Measurements from ENCODE around the gene PHC2. TPM values are rescaled to one million over a fixed set of nuclear protein-coding genes. Genes with fewer than 3 reads are reported as not detected.
A peak's percentile ranks its signal among the peaks of the same experiment; 100 is the strongest.

PHC2 gene
- total RNA-seq, 1 donor from 2014 or later, result 65.0 TPM

DNA sequence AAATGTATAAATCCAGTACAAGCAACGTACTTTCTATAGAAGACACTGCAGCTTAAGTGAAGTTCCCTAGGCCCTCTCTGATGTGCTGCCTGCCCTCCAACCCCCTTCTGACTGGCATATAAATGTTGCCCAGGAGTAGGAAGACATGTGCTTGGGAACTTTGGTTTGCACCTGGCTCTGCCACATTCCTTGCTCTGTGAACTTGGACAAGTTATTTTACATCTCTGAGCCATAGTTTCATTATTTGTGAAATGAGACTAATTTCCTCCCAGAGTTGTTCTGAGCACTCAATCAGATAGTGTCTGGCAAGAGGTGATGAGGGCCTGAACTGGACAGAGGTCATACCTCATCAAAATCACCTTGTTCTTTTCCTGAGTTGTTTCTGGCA, 3.5 kb upstream of the PHC2 start:
- Histone ChIP-seq H3K27ac (no peak overlapping the region), H3K4me3 (no peak overlapping the region), H3K4me1 (peaks cover 10% of the 10 kb centered on the region), H4K20me1 (ENCODE audit: low read depth) (peaks cover 7% of the 10 kb centered on the region), H3K9ac (no peak overlapping the region), H3K27me3 (peaks cover 20% of the 10 kb centered on the region), H3F3A (ENCODE audit: low read depth) (peaks cover 13% of the 10 kb centered on the region), H3K4me2 (no peak overlapping the region), H3K9me3 (ENCODE audit: low read depth) (no peaks in the 10 kb centered on the region), H3K79me2 (ENCODE audit: low read depth) (no peaks in the 10 kb centered on the region), H2AFZ (replicated peaks) (no peak overlapping the region), H3K36me3 (no peaks in the 10 kb centered on the region)
- no peaks in the 10 kb centered on the region for H3K27me3 Mint-ChIP-seq (ENCODE audit: insufficient read depth, low read depth)
- peaks cover 46% of the 10 kb centered on the region for H3K4me1 Mint-ChIP-seq
- TF ChIP-seq EZH2phosphoT487 (IDR thresholded peaks at IDR 0.05) (no peak), EZH2 (IDR thresholded peaks at IDR 0.05) (no peak)
- TF ChIP-seq, protein P1, sequence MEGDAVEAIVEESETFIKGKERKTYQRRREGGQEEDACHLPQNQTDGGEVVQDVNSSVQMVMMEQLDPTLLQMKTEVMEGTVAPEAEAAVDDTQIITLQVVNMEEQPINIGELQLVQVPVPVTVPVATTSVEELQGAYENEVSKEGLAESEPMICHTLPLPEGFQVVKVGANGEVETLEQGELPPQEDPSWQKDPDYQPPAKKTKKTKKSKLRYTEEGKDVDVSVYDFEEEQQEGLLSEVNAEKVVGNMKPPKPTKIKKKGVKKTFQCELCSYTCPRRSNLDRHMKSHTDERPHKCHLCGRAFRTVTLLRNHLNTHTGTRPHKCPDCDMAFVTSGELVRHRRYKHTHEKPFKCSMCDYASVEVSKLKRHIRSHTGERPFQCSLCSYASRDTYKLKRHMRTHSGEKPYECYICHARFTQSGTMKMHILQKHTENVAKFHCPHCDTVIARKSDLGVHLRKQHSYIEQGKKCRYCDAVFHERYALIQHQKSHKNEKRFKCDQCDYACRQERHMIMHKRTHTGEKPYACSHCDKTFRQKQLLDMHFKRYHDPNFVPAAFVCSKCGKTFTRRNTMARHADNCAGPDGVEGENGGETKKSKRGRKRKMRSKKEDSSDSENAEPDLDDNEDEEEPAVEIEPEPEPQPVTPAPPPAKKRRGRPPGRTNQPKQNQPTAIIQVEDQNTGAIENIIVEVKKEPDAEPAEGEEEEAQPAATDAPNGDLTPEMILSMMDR (IDR thresholded peaks at IDR 0.05), result no peak
- no peak for DNase-seq (ENCODE audit: low spot score)
- H3K36me3 Mint-ChIP-seq, result no peaks in the 10 kb centered on the region
- no peak overlapping the region for H3K4me3 Mint-ChIP-seq
- H3K9me3 Mint-ChIP-seq, result no peaks in the 10 kb centered on the region
- H3K27ac Mint-ChIP-seq, result no peak overlapping the region

DNA sequence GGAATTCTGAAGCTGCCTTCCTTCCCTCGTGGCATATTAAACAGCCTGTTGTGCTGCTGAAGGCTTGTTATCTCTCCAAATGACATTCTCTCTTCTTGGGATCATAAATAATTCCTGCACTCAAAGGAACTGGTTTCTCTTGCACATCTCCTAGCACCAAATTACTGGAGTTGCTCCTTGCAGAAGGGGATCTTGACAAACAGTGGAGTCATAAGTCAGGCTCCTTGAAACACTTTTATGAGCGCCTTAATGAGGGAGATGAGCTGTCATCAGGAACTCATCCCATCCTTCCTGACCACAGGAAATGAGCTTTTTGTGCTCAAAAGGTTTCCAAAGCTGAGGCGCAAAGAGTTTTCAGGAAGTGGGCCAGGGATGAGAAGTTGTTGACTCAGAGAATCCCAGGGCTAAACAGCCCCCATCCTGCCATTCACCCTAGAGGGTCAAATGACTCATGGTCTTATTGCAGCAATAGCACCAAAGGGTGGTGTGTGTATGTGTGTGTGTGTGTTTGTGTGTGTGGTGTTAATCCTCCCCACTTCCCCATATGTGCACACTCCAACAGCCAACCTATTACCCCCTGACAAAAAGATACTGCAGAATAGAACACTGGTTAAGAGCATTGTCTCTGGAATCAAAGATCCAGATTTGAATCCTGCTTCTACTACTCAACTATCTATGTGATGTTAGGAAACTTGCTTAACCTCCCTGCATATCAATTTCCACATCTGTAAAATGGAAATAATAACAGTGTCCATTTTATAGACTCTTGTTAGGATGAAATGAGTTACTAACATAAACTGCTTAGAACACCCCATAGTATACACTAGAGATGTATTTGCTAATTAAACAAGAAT, 2.8 kb upstream of the PHC2 start:
- Histone ChIP-seq H3K36me3 (no peaks in the 10 kb centered on the region), H3K4me3 (no peak overlapping the region), H3K9me3 (ENCODE audit: low read depth) (no peaks in the 10 kb centered on the region), H3K27ac (no peak overlapping the region), H3K4me2 (no peak overlapping the region), H3K4me1 (peaks cover 17% of the 10 kb centered on the region), H3K27me3 (peaks cover 26% of the 10 kb centered on the region), H2AFZ (replicated peaks) (no peak overlapping the region), H4K20me1 (ENCODE audit: low read depth) (peaks cover 12% of the 10 kb centered on the region), H3K79me2 (ENCODE audit: low read depth) (no peaks in the 10 kb centered on the region), H3K9ac (no peak overlapping the region), H3F3A (ENCODE audit: low read depth) (peaks cover 19% of the 10 kb centered on the region)
- Mint-ChIP-seq H3K36me3 (no peaks in the 10 kb centered on the region), H3K4me3 (no peak overlapping the region), H3K9me3 (no peaks in the 10 kb centered on the region), H3K27me3 (ENCODE audit: insufficient read depth, low read depth) (no peaks in the 10 kb centered on the region), H3K4me1 (peaks cover 45% of the 10 kb centered on the region), H3K27ac (no peak overlapping the region)
- TF ChIP-seq, protein P1 (IDR thresholded peaks at IDR 0.05), result no peak
- TF ChIP-seq EZH2phosphoT487 (IDR thresholded peaks at IDR 0.05) (no peak), EZH2 (IDR thresholded peaks at IDR 0.05) (no peak)
- DNase-seq (ENCODE audit: low spot score), result no peak

DNA sequence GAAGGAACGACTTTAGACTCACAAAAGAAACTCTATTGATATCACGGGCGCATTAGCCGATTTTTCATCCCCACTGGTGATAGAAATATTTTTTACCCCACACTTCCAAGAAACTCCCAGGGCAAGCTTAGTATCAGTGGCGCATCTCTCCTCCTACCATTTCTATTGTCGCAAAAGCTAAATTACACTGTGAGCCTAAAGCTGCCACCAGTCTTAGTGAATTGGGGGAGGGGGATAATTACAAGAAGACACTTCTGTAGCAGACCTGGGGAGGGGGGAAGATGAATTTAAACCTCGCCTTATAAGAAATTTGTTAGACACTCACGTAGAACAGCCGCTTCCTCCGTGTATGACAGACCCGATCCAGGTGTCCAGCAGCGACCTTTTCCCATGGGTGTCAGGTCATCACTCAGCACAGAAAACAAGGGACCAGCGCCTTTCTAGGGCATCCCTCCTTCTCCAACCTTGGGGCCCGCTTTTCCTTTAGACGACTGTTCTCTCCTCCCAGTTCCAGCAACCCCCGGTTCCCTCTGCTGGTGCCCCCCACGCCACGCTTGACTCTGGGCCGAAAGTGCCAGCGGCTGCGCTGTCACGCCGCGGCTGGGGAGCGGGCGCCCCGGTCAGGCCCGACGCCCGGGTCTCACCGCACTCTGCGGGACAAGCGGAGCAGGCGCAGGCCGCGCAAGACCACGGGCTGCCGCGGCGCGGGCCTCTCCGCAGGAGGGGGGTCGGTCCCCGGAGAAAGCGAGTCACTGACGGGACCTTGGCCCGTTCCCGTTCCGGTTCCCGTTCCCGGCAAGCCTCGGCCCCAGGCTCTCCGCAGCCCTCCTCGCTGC, 821 bp downstream of the PHC2 start:
- peaks cover 2% of the 10 kb centered on the region for H3K36me3 Mint-ChIP-seq
- peaks cover 12% of the 10 kb centered on the region for H4K20me1 ChIP-seq (ENCODE audit: low read depth)
- no peaks in the 10 kb centered on the region for H3K79me2 ChIP-seq (ENCODE audit: low read depth)
- H3K27me3 Mint-ChIP-seq (ENCODE audit: insufficient read depth, low read depth), result no peaks in the 10 kb centered on the region
- peak; percentile 45 for DNase-seq (ENCODE audit: low spot score)
- H3K4me1 ChIP-seq, result peaks cover 23% of the 10 kb centered on the region
- H3K4me2 ChIP-seq, result peak overlapping the region; percentile 91
- no peaks in the 10 kb centered on the region for H3K9me3 ChIP-seq (ENCODE audit: low read depth)
- no peak overlapping the region for H3K4me3 Mint-ChIP-seq
- H3K9me3 Mint-ChIP-seq, result no peaks in the 10 kb centered on the region
- H3K9ac ChIP-seq, result no peak overlapping the region
- peaks cover 36% of the 10 kb centered on the region for H3K27me3 ChIP-seq
- no peak overlapping the region for H3K27ac Mint-ChIP-seq
- H3K36me3 ChIP-seq, result no peaks in the 10 kb centered on the region
- peaks cover 22% of the 10 kb centered on the region for H3K4me1 Mint-ChIP-seq
- TF ChIP-seq EZH2 (IDR thresholded peaks at IDR 0.05), result peak; percentile 74
- TF ChIP-seq, protein P1 (IDR thresholded peaks at IDR 0.05), result no peak
- TF ChIP-seq EZH2phosphoT487 (IDR thresholded peaks at IDR 0.05), result peak; percentile 60
- peak overlapping the region; percentile 53 for H2AFZ ChIP-seq (replicated peaks)
- peaks cover 25% of the 10 kb centered on the region for H3F3A ChIP-seq (ENCODE audit: low read depth)
- H3K27ac ChIP-seq, result no peak overlapping the region
- peak overlapping the region; percentile 65 for H3K4me3 ChIP-seq
